Measurements from ENCODE around the gene KIF17.

The KIF17 gene

GRCh38 chr1:20660363-20660762, 57.4 kb downstream of the KIF17 start:
- DNase-seq, result peak; percentile 9 to 28 (median 26)

GRCh38 chr1:20658166-20658915, 59.5 kb downstream of the KIF17 start:
- no peak for DNase-seq

GRCh38 chr1:20657024-20657423, 60.8 kb downstream of the KIF17 start:
- no peak for DNase-seq

- DNase-seq, result no peak
Observed at GRCh38 chr1:20654104-20654690, 63.6 kb downstream of the KIF17 start.

GRCh38 chr1:20652300-20652699, 65.5 kb downstream of the KIF17 start:
- DNase-seq, result no peak

GRCh38 chr1:20648946-20649345, 68.9 kb downstream of the KIF17 start:
- DNase-seq, result no peak

GRCh38 chr1:20648438-20648837, 69.4 kb downstream of the KIF17 start:
- DNase-seq, result no peak

GRCh38 chr1:20645414-20645813, 72.4 kb downstream of the KIF17 start:
- no peak for DNase-seq

DNA sequence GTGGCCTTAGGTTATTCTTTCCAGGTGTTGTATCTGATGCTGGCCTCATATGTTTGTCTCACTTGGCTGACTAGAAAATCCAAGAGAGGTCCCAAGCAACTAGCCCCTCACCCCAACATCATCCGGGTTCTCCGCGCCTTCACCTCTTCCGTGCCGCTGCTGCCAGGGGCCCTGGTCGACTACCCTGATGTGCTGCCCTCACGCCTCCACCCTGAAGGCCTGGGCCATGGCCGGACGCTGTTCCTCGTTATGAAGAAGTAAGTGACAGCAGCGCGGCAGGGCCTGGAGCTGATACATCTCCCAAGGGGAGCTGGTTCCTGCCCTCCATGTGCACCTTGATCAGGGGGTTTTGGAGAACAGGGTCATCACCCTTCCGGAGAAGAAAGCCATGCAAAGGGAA, 73.4 kb downstream of the KIF17 start:
- no peak for DNase-seq

GRCh38 chr1:20643080-20643479, 74.7 kb downstream of the KIF17 start:
- DNase-seq, result no peak

DNA sequence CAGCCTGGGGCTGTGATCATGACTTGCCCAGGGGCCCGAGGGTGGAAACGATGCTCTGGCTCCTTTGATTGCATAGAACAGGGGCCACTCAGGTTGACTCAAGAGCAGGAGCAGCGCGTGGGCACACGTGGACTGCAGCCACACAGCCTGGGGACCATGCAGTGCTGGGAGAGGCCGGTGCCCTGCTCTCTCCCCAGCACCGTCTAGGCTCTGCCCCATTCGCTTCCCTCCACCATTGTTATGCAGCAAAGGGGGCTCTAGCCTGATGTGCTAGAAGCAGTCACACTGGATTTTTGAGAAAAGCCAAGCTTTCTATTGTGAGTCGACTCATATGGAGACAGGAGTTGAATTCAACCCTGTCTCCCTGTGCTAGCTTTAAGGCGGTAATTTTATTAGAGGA, 75.8 kb downstream of the KIF17 start:
- no peak for DNase-seq

DNA sequence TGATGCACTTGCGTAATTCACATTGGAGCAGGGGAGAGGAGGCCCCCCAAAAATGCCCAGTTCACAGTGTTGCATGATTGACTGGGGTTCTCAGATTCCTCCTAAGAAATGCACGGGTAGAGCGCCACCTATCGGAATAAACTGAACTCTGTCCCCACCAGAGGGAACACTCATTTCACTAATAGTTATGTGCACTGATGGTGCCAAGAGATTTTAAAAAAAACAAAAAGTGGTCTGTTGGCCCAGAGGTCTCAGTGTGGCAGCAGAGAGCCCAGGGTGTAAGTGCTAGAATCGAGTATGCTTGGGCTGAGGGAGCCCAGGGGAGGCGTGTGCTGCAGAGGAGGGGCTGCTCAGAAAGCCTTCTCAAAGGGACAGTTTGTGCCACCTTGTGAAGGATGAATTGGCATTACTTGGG, 77.6 kb downstream of the KIF17 start:
- peak; percentile 75 to 81 (median 78) for DNase-seq

- no peak for DNase-seq
Observed at GRCh38 chr1:20636785-20637347, 80.9 kb downstream of the KIF17 start.

DNA sequence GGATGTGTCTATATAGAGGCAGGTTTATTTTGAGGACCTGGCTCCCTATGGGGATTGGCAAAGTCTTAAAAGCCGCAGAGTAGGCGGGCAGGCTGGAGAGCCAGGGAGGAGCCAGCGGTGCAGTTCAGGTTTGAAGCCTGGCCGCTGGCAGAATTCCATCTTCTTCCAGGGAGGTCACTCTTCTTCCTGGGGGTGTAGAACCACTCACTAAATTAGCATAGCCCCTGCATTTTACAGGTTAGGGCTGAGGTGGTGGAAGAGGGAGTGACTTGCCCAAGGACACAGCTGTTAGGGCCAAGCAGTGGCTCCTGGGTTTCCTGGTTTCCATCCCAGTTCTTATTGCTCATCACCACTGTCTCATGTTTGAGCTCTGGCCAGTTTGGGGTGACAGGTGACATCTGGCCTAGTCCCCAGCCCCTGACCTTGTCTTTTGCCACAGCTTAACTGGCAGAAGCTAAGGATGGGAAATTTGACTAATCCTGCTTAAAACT, 83.2 kb downstream of the KIF17 start:
- DNase-seq, result peak in 3 of 4 experiments; percentile 39 to 55 (median 44)

- DNase-seq, result no peak
Observed at GRCh38 chr1:20634065-20634593, 83.7 kb downstream of the KIF17 start.

DNA sequence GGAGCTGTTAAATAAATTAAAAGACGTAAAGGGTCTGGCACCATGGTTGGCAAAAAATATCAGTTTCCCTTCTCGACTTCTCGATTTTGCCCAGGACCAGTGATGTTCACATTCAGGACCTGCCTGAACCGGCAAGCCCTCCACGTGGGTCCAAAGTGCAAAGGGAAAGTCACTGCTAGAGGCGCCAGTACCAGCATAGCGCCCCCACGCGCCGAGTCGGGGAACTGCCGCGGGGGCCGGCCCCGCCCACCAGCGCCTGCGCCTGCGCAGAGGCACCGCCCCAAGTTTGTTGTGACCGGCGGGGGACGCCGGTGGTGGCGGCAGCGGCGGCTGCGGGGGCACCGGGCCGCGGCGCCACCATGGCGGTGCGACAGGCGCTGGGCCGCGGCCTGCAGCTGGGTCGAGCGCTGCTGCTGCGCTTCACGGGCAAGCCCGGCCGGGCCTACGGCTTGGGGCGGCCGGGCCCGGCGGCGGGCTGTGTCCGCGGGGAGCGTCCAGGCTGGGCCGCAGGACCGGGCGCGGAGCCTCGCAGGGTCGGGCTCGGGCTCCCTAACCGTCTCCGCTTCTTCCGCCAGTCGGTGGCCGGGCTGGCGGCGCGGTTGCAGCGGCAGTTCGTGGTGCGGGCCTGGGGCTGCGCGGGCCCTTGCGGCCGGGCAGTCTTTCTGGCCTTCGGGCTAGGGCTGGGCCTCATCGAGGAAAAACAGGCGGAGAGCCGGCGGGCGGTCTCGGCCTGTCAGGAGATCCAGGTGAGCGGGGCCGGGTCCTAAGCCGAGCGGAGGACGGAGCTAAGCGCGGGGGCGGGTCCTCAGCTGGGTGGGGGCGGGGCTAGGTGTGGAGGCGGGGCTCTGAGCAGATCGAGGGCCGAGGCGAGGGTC, 84.4 kb downstream of the KIF17 start, which contains the start of gene PINK1:
TSS of gene PINK1 (plus strand) at position 269 of the 875 bp plus-strand sequence. CDS start at position 360, 91 bp downstream.
- DNase-seq, result peak; percentile 83 to 96 (median 92)

DNA sequence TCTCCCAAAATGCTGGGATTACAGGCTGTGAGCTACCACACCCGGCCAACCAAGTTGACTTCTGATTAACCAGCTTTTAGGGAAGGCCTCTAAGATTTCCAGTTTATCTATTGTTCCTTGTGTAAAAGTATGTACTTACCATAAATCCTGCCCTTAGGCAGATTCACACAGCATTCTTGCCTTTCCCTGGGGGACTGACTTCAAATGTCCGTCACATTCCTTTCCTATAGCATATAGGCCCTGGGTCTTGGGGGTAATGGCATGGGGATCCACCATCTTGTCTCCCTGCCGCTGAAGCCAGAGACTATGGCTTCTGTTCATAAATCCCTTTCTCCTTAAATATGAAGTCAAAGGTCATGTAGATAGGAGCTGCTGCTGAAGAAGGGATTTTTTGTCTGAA, 85.4 kb downstream of the KIF17 start:
- DNase-seq, result no peak

GRCh38 chr1:20630729-20631128, 87.1 kb downstream of the KIF17 start:
- no peak for DNase-seq

GRCh38 chr1:20626524-20626923, 91.3 kb downstream of the KIF17 start:
- no peak for DNase-seq

DNA sequence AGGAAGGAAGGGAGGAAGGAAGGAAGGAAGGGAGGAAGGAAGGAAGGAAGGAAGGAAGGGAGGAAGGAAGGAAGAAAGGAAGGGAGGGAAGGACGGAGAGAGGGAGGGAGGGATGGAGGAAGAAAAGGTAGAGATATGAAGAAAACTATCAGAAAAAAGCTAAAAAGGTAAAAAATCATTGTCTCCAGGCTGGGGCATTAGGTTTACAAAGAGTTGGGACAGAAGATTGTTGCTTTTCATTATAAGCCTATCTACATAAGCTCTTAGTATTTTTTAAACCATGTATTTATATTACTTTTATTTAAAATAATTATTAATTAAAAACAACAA, 91.7 kb downstream of the KIF17 start:
- DNase-seq, result no peak

DNA sequence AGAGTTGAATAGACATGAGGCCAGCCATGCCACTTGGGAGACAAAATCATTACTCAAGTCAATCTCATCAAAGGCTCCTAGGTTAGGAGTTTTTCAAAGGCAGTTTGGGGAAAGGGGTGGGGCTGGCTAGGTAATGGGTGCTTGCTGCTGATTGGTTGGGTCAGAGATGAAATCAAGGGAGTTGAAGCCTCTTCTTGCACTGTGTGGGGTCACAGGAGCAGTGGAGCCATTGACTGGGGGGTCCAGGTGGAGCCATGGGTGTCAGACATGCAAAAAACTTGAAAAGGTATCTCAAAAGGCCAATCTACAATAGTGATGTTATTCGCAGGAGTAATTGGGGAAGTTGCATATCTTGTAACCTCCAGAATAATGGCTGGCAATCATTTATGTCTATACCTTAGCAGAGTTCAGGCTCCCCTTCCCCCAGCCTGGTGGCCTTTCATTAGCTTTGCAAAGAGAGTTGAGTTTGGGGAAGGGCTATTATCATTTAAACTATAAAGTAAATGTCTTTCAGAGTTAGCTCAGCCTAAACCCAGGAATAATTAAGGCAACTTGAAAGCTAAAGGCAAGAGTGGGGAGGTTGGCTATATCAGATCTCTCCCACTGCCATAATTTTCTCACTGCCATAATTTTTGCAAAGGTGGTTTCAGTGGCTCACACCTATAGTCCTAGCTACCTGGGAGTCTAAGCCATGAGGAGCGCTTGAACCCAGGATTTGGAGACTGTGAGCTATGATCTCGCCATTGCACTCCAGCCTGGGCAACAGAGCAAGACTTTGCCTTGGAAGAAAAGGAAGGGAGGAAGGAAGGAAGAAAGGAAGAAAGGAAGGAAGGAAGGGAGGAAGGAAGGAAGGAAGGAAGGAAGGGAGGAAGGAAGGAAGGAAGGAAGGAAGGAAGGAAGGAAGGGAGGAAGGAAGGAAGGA, 92.4 kb downstream of the KIF17 start:
- DNase-seq, result no peak

DNA sequence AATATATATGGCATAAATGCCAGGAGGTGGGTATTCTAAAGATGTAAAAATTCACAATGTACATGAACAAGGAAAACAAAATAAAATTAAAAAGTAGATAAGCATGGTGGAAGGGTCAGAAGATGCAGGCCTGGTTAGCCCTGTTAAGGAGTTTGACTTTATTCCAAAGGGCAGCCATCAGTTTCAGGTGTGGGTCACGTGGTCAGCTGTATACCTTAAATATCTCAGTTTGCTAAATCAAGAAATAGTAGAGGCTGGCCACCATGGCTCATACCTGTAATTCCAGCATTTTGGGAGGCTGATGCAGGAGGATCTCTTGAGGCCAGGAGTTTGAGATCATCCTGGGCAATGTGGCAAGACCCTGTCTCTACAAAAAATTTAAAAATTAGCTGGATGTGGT, 93.1 kb downstream of the KIF17 start:
- no peak for DNase-seq
